Heart right ventricle (tissue), 16 donors: ENCODE measurements around the gene SPTB. TPM values are rescaled to one million over a fixed set of nuclear protein-coding genes. Genes with fewer than 3 reads are reported as not detected.
A peak's percentile ranks its signal among the peaks of the same experiment; 100 is the strongest.
"Not testable (repeated sequence)": the region's sequence is repeated elsewhere in the genome, so short reads cannot be mapped to it uniquely, and the experiment has no call there.

Source experiments
- ATAC-seq, 8 donors: fragments of 200-7000 bp; cut with Tn5 transposase; one replicate each; pipeline ENCODE4 v1.9.1; 2020; ENCODE audit warnings: mild to moderate bottlenecking in 8 of 8, moderate library complexity in 8 of 8, moderate number of reproducible peaks in 1 of 8
- DNase-seq, 2 donors: peaks; one replicate each; pipeline ENCODE4 v3.0.0-alpha.2; 2020
- H3K27ac ChIP-seq, 10 donors: fragments of 200-600 bp; sonication (generic) in 2 of 10; one replicate each; pipeline versions ENCODE4 v1.5.0 to v1.8.0; 2020 to 2022; ENCODE audit warnings: mild to moderate bottlenecking in 3 of 10
- H3K27me3 ChIP-seq, 7 donors: fragments of 200-600 bp; one replicate each; pipeline ENCODE4 v1.8.0; 2021 to 2022; ENCODE audit warnings: mild to moderate bottlenecking in 2 of 7
- H3K36me3 ChIP-seq, 9 donors: fragments of 200-600 bp; sonication (generic) in 1 of 9; one replicate each; pipeline versions ENCODE4 v1.5.0 to v1.8.0; 2020 to 2022; ENCODE audit warnings: mild to moderate bottlenecking in 2 of 9
- H3K4me1 ChIP-seq, 9 donors: fragments of 200-600 bp; sonication (generic) in 1 of 9; one replicate each; pipeline versions ENCODE4 v1.5.0 to v1.8.0; 2020 to 2022; ENCODE audit warnings: mild to moderate bottlenecking in 4 of 9
- H3K4me3 ChIP-seq, 10 donors: fragments of 200-600 bp; sonication (generic) in 2 of 10; one replicate each; pipeline versions ENCODE4 v1.5.0 to v1.8.0; 2020 to 2022; ENCODE audit warnings: mild to moderate bottlenecking in 7 of 10, moderate library complexity in 2 of 10
- H3K9me3 ChIP-seq, 11 donors: fragments of 200-600 bp in 10 of 11; sonication (generic) in 2 of 11; one replicate each; pipeline versions ENCODE4 v1.5.0 to v1.8.0; 2013 to 2022; ENCODE audit warnings: mild to moderate bottlenecking in 2 of 11, control low read depth in 1 of 11, moderate library complexity in 1 of 11
- CTCF ChIP-seq, 9 donors: fragments of 200-600 bp; sonication (generic) in 2 of 9; IDR thresholded peaks; one replicate each; pipeline versions ENCODE4 v1.5.0 to v1.8.0; 2021 to 2022; ENCODE audit warnings: antibody characterized with exemption in 9 of 9, mild to moderate bottlenecking in 5 of 9, moderate library complexity in 1 of 9
- WGBS, 2 donors: extraction: QIAGEN DNeasy Blood & Tissue Kit; methylation state at CpG; one replicate each; pipeline ENCODE4 v1.1.7; 2013; ENCODE audit warnings: inconsistent platforms in 1 of 2; 5-methylcytosine and 5-hydroxymethylcytosine counted together
- intact Hi-C, 10 donors: fragments of 100-400 bp; cut with DNase I; formaldehyde crosslinking; loops; one replicate each; pipeline versions ENCODE4 v1.11.1 to v1.14.2; 2022
- polyA plus RNA-seq, 2 donors: library from polyadenylated mRNA; stranded (reverse); fragments of 200-250 nt; gene quantifications; one replicate each; pipeline ENCODE4 v1.2.3, GENCODE V29; 2013
- total RNA-seq, 10 donors: library from RNA; stranded (reverse); fragmentation: NEBNext Ultra II Directional in 3 of 10; extraction: Animal tissue kit (Norgen Biotek cat#: 25700) in 3 of 10; gene quantifications; one replicate each; pipeline versions ENCODE4 v1.2.1 to v1.2.4, GENCODE V29; 2021 to 2023
- donor health status: Arrhythmogenic right ventricular cardiomyopathy.
- donor health status: ischemic (EF 13 %, LVEDD 7.1; RV severe dilation, severe dysfunction).
- donor health status: healthy with polysubstance abuse.
- donor health status: DM: no; HTN: yes; CAD: no.
- donor health status: DM: no; HTN: no; CAD: no.
- donor health status: ischemic (EF 25% LVEDD 6.9; RV normal size, moderate dysfunction).
- donor health status: ischemic (EF 25% LVEDD 5.7; RV mildly dilated, moderate dysfunction).
- donor health status: healthy.
- donor health status: DM: yes; HTN: yes; CAD: no.
- donor health status: Ischemic cardiomyopathy.
- donor health status: ischemic (EF 35%, LVEDD 5.7; RV mildly dilated, moderate dysfunction).
- donor health status: nonischemic (EF 11% LVEDD 7.7; RV severe dilation, severe dysfunction).
- donor health status: DM: yes; HTN: yes; CAD: no.
- donor health status: PGD.
- donor health status: ischemic (EF 29% LVEDD 5.4; RV normal size, mild dysfunction).
- donor health status: nonischemic (EF 23%, LVEDD 6.1; RV moderate dilation, normal function).

Gene SPTB
- total and polyA plus RNA-seq, 12 donors = 24.0 to 114 (median 92.1) TPM

DNA sequence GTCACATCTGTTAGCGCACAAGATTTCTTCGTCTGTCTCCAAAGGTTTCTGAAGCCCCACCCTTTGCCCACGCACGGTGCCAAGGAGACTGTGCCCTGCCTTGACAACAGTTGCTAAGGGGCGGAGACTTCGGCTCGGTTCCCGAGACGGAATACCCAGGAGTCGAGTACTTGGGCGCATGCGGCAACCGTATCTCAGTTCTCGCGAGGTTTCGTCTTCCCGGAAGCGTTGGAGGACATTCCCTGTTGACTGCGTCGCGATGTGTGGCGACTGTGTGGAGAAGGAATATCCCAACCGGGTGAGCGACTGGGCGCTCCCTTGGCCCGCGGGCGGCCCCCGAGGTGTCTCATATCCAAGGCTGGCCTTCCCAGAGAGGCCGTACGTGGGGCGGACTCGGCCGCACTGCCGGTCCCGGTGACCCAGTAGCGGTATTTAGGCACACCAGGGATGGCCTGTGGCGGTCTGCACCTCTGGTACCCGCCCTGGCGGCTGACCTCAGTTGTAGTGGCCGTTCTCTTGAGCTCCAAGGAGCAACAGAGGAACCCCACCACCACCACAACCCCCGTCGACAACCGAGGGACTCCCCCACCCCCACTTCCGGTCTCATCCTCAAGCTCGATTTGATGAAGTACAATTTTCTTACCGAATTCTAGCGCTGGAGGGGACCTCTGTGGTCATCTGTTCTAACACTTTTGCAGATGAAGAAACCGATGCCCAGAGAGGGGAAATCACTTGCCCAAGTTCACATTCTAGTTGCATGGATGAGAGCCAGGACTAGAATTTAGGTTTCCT lies 34.7 kb upstream of the SPTB start, which contains the start of gene CHURC1:
Gene CHURC1 (plus strand): TSS at position 219 of the 792 bp plus-strand sequence. CDS start 41 bp downstream, at position 260.
- Histone ChIP-seq H3K27ac (peak within 1 kb of the TSS; percentile 64 to 99 (median 94)), H3K27me3 (peaks cover 0 to 2% (median 0%) of the 10 kb centered on the region in 7 donors), H3K9me3 (no peaks in the 10 kb centered on the region), H3K36me3 (no peaks in the 10 kb centered on the region), H3K4me3 (peak within 1 kb of the TSS; percentile 71 to 99 (median 90)), H3K4me1 (peaks cover 9 to 57% (median 36%) of the 10 kb centered on the region in 9 donors)
- WGBS, 2 donors = 0% methylated on average over 49 of the region's 49 CpGs
- intact Hi-C loops = loop anchor here in 5 of 10 donors (2.0 to 10.0 kb wide), 5 partner anchors 58 to 188 kb away; partner anchors contain the start of genes FNTB (in 3 of the 5), RAB15 (in 2 of the 5) and MAX (in 1 of the 5)
- TF ChIP-seq CTCF (IDR thresholded peaks at IDR 0.05) = no peak
- peak; percentile 97 to 99 for DNase-seq
- peak; percentile 98 to 100 (median 99) for ATAC-seq

DNA sequence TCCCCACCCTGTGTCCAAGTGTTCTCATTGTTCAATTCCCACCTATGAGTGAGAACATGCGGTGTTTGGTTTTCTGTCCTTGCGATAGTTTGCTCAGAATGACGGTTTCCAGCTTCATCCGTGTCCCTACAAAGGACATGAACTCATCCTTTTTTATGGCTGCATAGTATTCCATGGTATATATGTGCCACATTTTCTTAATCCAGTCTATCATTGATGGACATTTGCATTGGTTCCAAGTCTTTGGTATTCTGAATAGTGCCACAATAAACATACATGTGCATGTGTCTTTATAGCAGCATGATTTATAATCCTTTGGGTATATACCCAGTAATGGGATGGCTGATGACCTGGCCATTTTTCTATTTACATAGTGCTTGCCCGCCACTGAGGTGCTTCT lies 33.8 kb upstream of the SPTB start:
- WGBS, 2 donors = 37 to 44% methylated on average over 1 to 4 of the region's 5 CpGs
- not testable (repeated sequence) for H3K36me3 ChIP-seq, DNase-seq, H3K27me3 ChIP-seq, ATAC-seq, H3K9me3 ChIP-seq
- intact Hi-C loops = loop anchor here in 3 of 10 donors (5.0 to 10.0 kb wide), 3 partner anchors 59 to 189 kb away; partner anchors contain the start of genes FNTB (in 2 of the 3), MAX (in 1 of the 3) and RAB15 (in 1 of the 3)
- peak overlapping the region in 5 of 10 donors; percentile 89 to 99 (median 95) for H3K27ac ChIP-seq
- peaks cover 8 to 49% (median 26%) of the 10 kb centered on the region in 9 donors for H3K4me1 ChIP-seq
- peak overlapping the region in 7 of 10 donors; percentile 71 to 99 (median 90) for H3K4me3 ChIP-seq

- no peak for TF ChIP-seq CTCF (IDR thresholded peaks at IDR 0.05)
- Histone ChIP-seq H3K27me3 (peaks cover 0 to 2% (median 0%) of the 10 kb centered on the region in 7 donors), H3K9me3 (no peaks in the 10 kb centered on the region), H3K27ac (peak overlapping the region in 2 of 10 donors; percentile 27 to 33), H3K36me3 (no peaks in the 10 kb centered on the region), H3K4me3 (no peak overlapping the region), H3K4me1 (peaks cover 8 to 36% (median 19%) of the 10 kb centered on the region in 9 donors)
- ATAC-seq = no peak
- 12 to 41% methylated on average over 1 of the region's 1 CpG for whole genome bisulfite sequencing, 2 donors
- intact Hi-C loops = loop anchor here in 3 of 10 donors (5.0 to 10.0 kb wide), 3 partner anchors 60 to 190 kb away; partner anchors contain the start of genes FNTB (in 2 of the 3), MAX (in 1 of the 3) and RAB15 (in 1 of the 3)
- no peak for DNase-seq
These were observed 32.6 kb upstream of the SPTB start for GRCh38 chr14:64912261-64912660.

DNA sequence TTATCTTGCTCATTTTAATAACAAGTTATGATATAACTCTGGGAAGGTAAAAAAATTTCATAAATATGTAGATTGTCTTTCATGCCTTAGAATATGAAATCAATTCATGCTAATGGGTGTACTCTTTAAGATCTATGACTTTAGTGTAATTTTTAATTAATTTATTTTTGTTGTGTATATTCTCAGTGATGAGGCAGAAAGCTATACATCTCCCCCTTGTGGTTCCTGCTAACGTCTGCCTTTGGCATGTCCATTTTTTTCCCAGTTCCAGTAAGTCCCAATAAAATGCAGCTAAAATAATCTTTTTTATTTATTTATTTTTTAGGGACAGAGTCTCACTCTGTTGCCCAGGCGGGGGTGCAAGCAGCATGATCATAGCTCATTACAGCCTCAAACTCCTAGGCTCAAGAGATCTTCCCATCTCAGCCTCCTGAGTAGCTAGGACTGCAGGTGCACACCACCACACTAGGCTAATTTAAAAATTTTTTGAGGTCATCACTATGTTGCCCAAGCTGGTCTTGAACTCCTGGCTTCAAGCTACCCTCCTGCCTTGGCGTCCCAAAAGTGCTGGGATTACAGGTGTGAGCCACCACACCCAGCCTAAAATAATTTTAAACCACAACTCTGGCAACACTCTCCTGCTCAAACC lies 31.3 kb upstream of the SPTB start:
- H3K27ac ChIP-seq = no peak overlapping the region
- H3K9me3 ChIP-seq = no peaks in the 10 kb centered on the region
- peaks cover 0 to 2% (median 0%) of the 10 kb centered on the region in 7 donors for H3K27me3 ChIP-seq
- no peak overlapping the region for H3K4me3 ChIP-seq
- peaks cover 8 to 23% (median 11%) of the 10 kb centered on the region in 9 donors for H3K4me1 ChIP-seq
- H3K36me3 ChIP-seq = no peaks in the 10 kb centered on the region
- ATAC-seq = no peak
- DNase-seq = no peak
- TF ChIP-seq CTCF (IDR thresholded peaks at IDR 0.05) = peak in 8 of 9 donors; percentile 10 to 57 (median 41)
- intact Hi-C loops = loop anchor here in 3 of 10 donors (5.0 to 10.0 kb wide), 3 partner anchors 61 to 191 kb away; partner anchors contain the start of genes FNTB (in 2 of the 3), MAX (in 1 of the 3) and RAB15 (in 1 of the 3)
- 23 to 26% methylated on average over 3 of the region's 3 CpGs for WGBS, 2 donors
